ENCODE data around the gene CDAN1. TPM values are rescaled to one million over a fixed set of nuclear protein-coding genes. Genes with fewer than 3 reads are reported as not detected.

The CDAN1 gene
- total and polyA plus RNA-seq, 2 donors from 2014 or later = 7.0 to 13.1 TPM

DNA sequence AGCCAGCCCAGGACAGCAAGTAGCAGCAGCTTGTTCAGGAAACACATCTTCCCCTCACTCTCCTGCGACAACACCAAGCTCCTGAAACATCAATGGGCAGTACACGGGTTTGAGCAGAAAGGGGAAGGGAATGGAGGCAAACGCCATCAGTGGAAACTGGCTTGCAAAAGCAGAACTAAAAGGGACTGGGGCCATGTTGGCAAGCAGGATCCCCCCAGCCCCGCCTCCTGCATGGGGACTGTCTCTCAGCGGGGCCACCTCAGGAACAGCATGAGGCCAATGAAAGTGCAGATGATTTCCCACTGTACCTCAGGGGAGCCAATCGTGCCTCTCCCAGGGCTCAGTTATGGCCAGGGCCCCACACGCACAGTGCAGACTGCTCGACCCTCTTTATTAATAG lies 6.8 kb downstream of the CDAN1 start:
- no peak for FAIRE-seq

DNA sequence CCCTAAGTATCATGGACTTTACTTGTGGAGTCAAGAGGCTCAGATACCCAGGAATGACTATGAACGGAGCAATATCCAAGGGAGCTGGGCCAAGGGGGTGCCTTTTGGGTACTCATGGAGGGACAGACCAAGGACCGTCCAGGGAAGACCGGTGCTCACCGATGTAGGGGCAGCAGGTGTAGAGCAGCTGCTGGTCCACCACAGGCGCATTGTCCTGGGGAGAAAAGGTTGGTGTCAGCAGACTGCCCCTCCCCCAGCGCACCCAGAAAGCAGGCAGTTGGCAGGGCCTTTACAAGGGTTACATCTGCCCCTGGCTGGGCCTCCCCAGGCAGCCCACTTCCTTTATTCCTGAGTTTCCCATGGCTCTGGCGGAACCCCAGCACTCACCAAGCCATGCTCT lies 7.5 kb downstream of the CDAN1 start:
- no peak for DNase-seq
- TF ChIP-seq, protein P1, sequence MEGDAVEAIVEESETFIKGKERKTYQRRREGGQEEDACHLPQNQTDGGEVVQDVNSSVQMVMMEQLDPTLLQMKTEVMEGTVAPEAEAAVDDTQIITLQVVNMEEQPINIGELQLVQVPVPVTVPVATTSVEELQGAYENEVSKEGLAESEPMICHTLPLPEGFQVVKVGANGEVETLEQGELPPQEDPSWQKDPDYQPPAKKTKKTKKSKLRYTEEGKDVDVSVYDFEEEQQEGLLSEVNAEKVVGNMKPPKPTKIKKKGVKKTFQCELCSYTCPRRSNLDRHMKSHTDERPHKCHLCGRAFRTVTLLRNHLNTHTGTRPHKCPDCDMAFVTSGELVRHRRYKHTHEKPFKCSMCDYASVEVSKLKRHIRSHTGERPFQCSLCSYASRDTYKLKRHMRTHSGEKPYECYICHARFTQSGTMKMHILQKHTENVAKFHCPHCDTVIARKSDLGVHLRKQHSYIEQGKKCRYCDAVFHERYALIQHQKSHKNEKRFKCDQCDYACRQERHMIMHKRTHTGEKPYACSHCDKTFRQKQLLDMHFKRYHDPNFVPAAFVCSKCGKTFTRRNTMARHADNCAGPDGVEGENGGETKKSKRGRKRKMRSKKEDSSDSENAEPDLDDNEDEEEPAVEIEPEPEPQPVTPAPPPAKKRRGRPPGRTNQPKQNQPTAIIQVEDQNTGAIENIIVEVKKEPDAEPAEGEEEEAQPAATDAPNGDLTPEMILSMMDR (IDR thresholded peaks at IDR 0.05; ENCODE audit: borderline replicate concordance, extremely low read depth, insufficient read depth) = no peak
- H3K4me3 ChIP-seq (ENCODE audit: low read length in 3 of 3) = no peak overlapping the region
- H3K36me3 ChIP-seq (ENCODE audit: control insufficient read depth in 2 of 3, insufficient read depth in 3 of 3, low read length in 3 of 3) = peaks cover 2 to 61% (median 29%) of the 10 kb centered on the region in 3 donors
- no peaks in the 10 kb centered on the region for H3K27me3 ChIP-seq (ENCODE audit: control insufficient read depth, insufficient read depth, low read length)
- no peak for FAIRE-seq
- H3K27ac ChIP-seq (ENCODE audit: low read depth in 2 of 2, low read length in 2 of 2) = no peak overlapping the region
- H3K9ac ChIP-seq (ENCODE audit: low read length in 3 of 3) = no peak overlapping the region
- H3K4me1 ChIP-seq (ENCODE audit: control insufficient read depth in 2 of 3, insufficient read depth in 2 of 3, low read depth in 1 of 3, low read length in 3 of 3) = no peaks in the 10 kb centered on the region
- intact Hi-C loops (cut with DNase I) = loop anchor here (10.0 kb wide), 1 partner anchor 195 kb away; the partner anchor contains the start of gene TTBK2
- H3K9me3 ChIP-seq (ENCODE audit: control insufficient read depth in 2 of 3, insufficient read depth in 1 of 3, low read length in 3 of 3) = no peaks in the 10 kb centered on the region

More for the DNA sequence above, 6.8 kb downstream of the CDAN1 start:
- Histone ChIP-seq H3K9me3 (ENCODE audit: control insufficient read depth in 2 of 3, insufficient read depth in 1 of 3, low read length in 3 of 3) (no peaks in the 10 kb centered on the region), H3K27me3 (ENCODE audit: control insufficient read depth, insufficient read depth, low read length) (no peaks in the 10 kb centered on the region), H3K27ac (ENCODE audit: low read depth in 2 of 2, low read length in 2 of 2) (no peak overlapping the region), H3K4me3 (ENCODE audit: low read length in 3 of 3) (no peak overlapping the region), H3K4me1 (ENCODE audit: control insufficient read depth in 2 of 3, insufficient read depth in 2 of 3, low read depth in 1 of 3, low read length in 3 of 3) (no peaks in the 10 kb centered on the region), H3K36me3 (ENCODE audit: control insufficient read depth in 2 of 3, insufficient read depth in 3 of 3, low read length in 3 of 3) (peaks cover 4 to 54% (median 26%) of the 10 kb centered on the region in 3 donors), H3K9ac (ENCODE audit: low read length in 3 of 3) (no peak overlapping the region)
- TF ChIP-seq, protein P1 (IDR thresholded peaks at IDR 0.05; ENCODE audit: borderline replicate concordance, extremely low read depth, insufficient read depth) = no peak
- intact Hi-C loops (cut with DNase I) = no loop called here
- no peak for DNase-seq

DNA sequence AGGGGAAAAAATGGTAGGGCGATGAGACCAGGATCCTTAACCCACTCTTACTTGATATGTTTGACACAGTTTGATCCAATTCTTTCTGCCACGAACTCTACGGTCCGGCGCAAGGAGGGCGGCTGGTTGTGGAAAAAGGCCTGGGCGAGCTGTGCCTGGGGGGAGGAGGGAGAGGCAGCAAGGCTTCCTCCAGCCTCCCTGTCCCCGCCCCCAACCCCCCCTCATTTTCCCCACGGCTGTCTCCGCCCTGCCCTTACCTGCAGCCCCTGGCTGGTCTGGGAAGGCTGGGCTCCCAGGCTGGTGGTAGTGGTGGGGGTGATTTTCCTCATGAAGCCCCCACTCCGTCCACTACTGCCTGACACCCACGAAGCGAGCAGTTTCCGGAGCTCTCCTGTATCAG lies 8.0 kb downstream of the CDAN1 start:
- no peaks in the 10 kb centered on the region for H3K27me3 ChIP-seq (ENCODE audit: control insufficient read depth, insufficient read depth, low read length)
- H3K4me3 ChIP-seq (ENCODE audit: low read length in 3 of 3) = no peak overlapping the region
- no peak for DNase-seq
- H3K9me3 ChIP-seq (ENCODE audit: control insufficient read depth in 2 of 3, insufficient read depth in 1 of 3, low read length in 3 of 3) = no peaks in the 10 kb centered on the region
- no peaks in the 10 kb centered on the region for H3K4me1 ChIP-seq (ENCODE audit: control insufficient read depth in 2 of 3, insufficient read depth in 2 of 3, low read depth in 1 of 3, low read length in 3 of 3)
- no peak for FAIRE-seq
- TF ChIP-seq, protein P1 (IDR thresholded peaks at IDR 0.05; ENCODE audit: borderline replicate concordance, extremely low read depth, insufficient read depth) = no peak
- no peak overlapping the region for H3K27ac ChIP-seq (ENCODE audit: low read depth in 2 of 2, low read length in 2 of 2)
- peaks cover 2 to 61% (median 25%) of the 10 kb centered on the region in 3 donors for H3K36me3 ChIP-seq (ENCODE audit: control insufficient read depth in 2 of 3, insufficient read depth in 3 of 3, low read length in 3 of 3)
- intact Hi-C loops (cut with DNase I) = loop anchor here (10.0 kb wide), 1 partner anchor 196 kb away; the partner anchor contains the start of gene TTBK2
- H3K9ac ChIP-seq (ENCODE audit: low read length in 3 of 3) = no peak overlapping the region

DNA sequence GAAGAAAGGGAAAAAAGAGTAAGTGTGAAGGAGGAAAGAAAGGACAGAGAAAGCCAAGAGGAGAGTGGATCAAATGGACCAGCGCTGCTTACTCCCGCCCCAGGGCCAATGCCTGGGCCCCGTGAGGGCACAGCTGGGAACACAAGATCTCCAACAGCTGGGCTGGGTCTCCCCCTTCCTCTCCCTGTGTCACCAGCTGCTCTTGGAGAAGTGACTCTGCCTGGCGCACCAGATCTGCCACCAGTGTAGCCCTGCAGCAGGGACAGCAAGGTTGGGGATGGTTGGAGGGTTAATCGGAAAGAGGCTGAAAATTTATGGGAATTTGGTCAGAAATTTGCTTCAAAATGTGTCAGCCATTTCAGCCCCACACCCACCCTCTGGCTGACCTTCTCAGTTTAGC lies 8.4 kb downstream of the CDAN1 start:
- no peaks in the 10 kb centered on the region for H3K9me3 ChIP-seq (ENCODE audit: control insufficient read depth in 2 of 3, insufficient read depth in 1 of 3, low read length in 3 of 3)
- H3K27ac ChIP-seq (ENCODE audit: low read depth in 2 of 2, low read length in 2 of 2) = no peak overlapping the region
- TF ChIP-seq, protein P1 (IDR thresholded peaks at IDR 0.05; ENCODE audit: borderline replicate concordance, extremely low read depth, insufficient read depth) = no peak
- H3K36me3 ChIP-seq (ENCODE audit: control insufficient read depth in 2 of 3, insufficient read depth in 3 of 3, low read length in 3 of 3) = peaks cover 2 to 58% (median 22%) of the 10 kb centered on the region in 3 donors
- no peak overlapping the region for H3K9ac ChIP-seq (ENCODE audit: low read length in 3 of 3)
- FAIRE-seq (no peak), DNase-seq (peak in 3 of 5 donors; percentile 31 to 60 (median 44))
- intact Hi-C loops (cut with DNase I) = loop anchor here (10.0 kb wide), 1 partner anchor 196 kb away; the partner anchor contains the start of gene TTBK2
- H3K4me1 ChIP-seq (ENCODE audit: control insufficient read depth in 2 of 3, insufficient read depth in 2 of 3, low read depth in 1 of 3, low read length in 3 of 3) = no peaks in the 10 kb centered on the region
- no peak overlapping the region for H3K4me3 ChIP-seq (ENCODE audit: low read length in 3 of 3)
- no peaks in the 10 kb centered on the region for H3K27me3 ChIP-seq (ENCODE audit: control insufficient read depth, insufficient read depth, low read length)
